ENCODE data around the gene NAV2. TPM values are rescaled to one million over a fixed set of nuclear protein-coding genes. Genes with fewer than 3 reads are reported as not detected.

NAV2 gene
- total RNA-seq, 1 experiment from 2014 or later = 2.1 TPM

- DNase-seq (ENCODE audit: low read depth, low spot score) (no peak), ATAC-seq (no peak)
- H3K4me3 ChIP-seq (replicated peaks in 1 of 2; ENCODE audit: low read depth in 1 of 2, low read length in 2 of 2) = peak overlapping the region; percentile 28 to 33
- TF ChIP-seq ELF1 (IDR thresholded peaks at IDR 0.05; ENCODE audit: borderline replicate concordance, low read depth) (no peak), EZH2phosphoT487 (IDR thresholded peaks at IDR 0.05; ENCODE audit: borderline replicate concordance) (no peak), CTCF (IDR thresholded peaks at IDR 0.05 in 2 of 3, conservative IDR thresholded peaks at IDR 0.05 in 1 of 3; ENCODE audit: borderline replicate concordance in 1 of 3, insufficient read depth in 1 of 3, low read depth in 2 of 3, low read length in 2 of 3) (no peak), CBX3 (IDR thresholded peaks at IDR 0.05; ENCODE audit: low read depth) (no peak), JUND (IDR thresholded peaks at IDR 0.05) (no peak), RAD21 (IDR thresholded peaks at IDR 0.05; ENCODE audit: low read depth) (no peak), ZNF274 (IDR thresholded peaks at IDR 0.05; ENCODE audit: low read depth, low read length) (no peak), ZFX (IDR thresholded peaks at IDR 0.05) (no peak), POLR2A (IDR thresholded peaks at IDR 0.05; ENCODE audit: borderline replicate concordance, extremely low read depth, insufficient read depth, insufficient read length) (no peak), SIN3A (IDR thresholded peaks at IDR 0.05; ENCODE audit: low read depth) (no peak), YY1 (IDR thresholded peaks at IDR 0.05; ENCODE audit: extremely low read depth, insufficient replicate concordance, low read depth, low read length) (no peak), SP1 (IDR thresholded peaks at IDR 0.05; ENCODE audit: low read depth) (no peak), CEBPB (IDR thresholded peaks at IDR 0.05; ENCODE audit: low read depth) (no peak), EZH2 (IDR thresholded peaks at IDR 0.05) (no peak), POLR2AphosphoS5 (IDR thresholded peaks at IDR 0.05; ENCODE audit: low read depth, low read length) (no peak)
- TF ChIP-seq, protein P1, sequence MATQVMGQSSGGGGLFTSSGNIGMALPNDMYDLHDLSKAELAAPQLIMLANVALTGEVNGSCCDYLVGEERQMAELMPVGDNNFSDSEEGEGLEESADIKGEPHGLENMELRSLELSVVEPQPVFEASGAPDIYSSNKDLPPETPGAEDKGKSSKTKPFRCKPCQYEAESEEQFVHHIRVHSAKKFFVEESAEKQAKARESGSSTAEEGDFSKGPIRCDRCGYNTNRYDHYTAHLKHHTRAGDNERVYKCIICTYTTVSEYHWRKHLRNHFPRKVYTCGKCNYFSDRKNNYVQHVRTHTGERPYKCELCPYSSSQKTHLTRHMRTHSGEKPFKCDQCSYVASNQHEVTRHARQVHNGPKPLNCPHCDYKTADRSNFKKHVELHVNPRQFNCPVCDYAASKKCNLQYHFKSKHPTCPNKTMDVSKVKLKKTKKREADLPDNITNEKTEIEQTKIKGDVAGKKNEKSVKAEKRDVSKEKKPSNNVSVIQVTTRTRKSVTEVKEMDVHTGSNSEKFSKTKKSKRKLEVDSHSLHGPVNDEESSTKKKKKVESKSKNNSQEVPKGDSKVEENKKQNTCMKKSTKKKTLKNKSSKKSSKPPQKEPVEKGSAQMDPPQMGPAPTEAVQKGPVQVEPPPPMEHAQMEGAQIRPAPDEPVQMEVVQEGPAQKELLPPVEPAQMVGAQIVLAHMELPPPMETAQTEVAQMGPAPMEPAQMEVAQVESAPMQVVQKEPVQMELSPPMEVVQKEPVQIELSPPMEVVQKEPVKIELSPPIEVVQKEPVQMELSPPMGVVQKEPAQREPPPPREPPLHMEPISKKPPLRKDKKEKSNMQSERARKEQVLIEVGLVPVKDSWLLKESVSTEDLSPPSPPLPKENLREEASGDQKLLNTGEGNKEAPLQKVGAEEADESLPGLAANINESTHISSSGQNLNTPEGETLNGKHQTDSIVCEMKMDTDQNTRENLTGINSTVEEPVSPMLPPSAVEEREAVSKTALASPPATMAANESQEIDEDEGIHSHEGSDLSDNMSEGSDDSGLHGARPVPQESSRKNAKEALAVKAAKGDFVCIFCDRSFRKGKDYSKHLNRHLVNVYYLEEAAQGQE (IDR thresholded peaks at IDR 0.05; ENCODE audit: low read depth) = no peak
- TF ChIP-seq, protein P2, sequence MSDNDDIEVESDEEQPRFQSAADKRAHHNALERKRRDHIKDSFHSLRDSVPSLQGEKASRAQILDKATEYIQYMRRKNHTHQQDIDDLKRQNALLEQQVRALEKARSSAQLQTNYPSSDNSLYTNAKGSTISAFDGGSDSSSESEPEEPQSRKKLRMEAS (IDR thresholded peaks at IDR 0.05) = no peak
- no peaks in the 10 kb centered on the region for H3K4me1 ChIP-seq (ENCODE audit: control insufficient read depth in 1 of 2, insufficient read depth in 2 of 2, low read length in 2 of 2)
- POLR2A ChIA-PET = no interaction called here
- no peaks in the 10 kb centered on the region for H3K27me3 ChIP-seq (ENCODE audit: insufficient read depth, low read length)
- peak overlapping the region; percentile 48 for H3K4me2 ChIP-seq (ENCODE audit: low read length)
- intact Hi-C loops (cut with micrococcal nuclease) = no loop called here
- H3K36me3 ChIP-seq (ENCODE audit: control insufficient read depth in 1 of 2, insufficient read depth in 2 of 2, low read length in 2 of 2) = no peaks in the 10 kb centered on the region
- no peaks in the 10 kb centered on the region for H3K9me3 ChIP-seq (ENCODE audit: control insufficient read depth in 1 of 2, insufficient read depth in 1 of 2, low read depth in 1 of 2, low read length in 2 of 2)
- H3K9ac ChIP-seq (ENCODE audit: low read length) = no peak overlapping the region
- H2AFZ ChIP-seq (ENCODE audit: low read depth, low read length, poor library complexity, severe bottlenecking) = no peak overlapping the region
- CTCF ChIA-PET = no interaction called here
- TSS peak; percentile 54 for BruUV-seq (replicated peaks)
- no peaks in the 10 kb centered on the region for H3K79me2 ChIP-seq (ENCODE audit: insufficient read depth, low read length)
- no peaks in the 10 kb centered on the region for H3K9me2 ChIP-seq (ENCODE audit: insufficient read depth)
- no peaks in the 10 kb centered on the region for H4K20me1 ChIP-seq (ENCODE audit: insufficient read depth)
- H3K27ac ChIP-seq (ENCODE audit: low read depth, low read length) = no peak overlapping the region
- RAD21 ChIA-PET (ENCODE audit: low non-redundant PET in 1 of 2, low total read pairs in 2 of 2, uncharacterized antibody in 2 of 2, unreplicated experiment in 2 of 2) = no interaction called here
Observed at GRCh38 chr11:20066013-20066782, 353.6 kb downstream of the NAV2 start.

Data from HCT116 (cell line).